K562 (cell line): ENCODE data around the gene MARVELD1. TPM values are rescaled to one million over a fixed set of nuclear protein-coding genes. Genes with fewer than 3 reads are reported as not detected.

Source experiments
- ATAC-seq: fragments of 200-7000 bp; cut with Tn5 transposase; 3 replicates; pipeline ENCODE4 v1.9.1; 2020; ENCODE audit warnings: moderate library complexity
- BruUV-seq: library from RNA; stranded (reverse); fragments of 400-500 nt; replicated peaks from 2 replicates; lab custom pipeline; 2021; lab: Mats Ljungman, UMichigan
- CTCF ChIA-PET: fragments of 300-600 bp; formaldehyde crosslinking; extraction: SDS; loops from one replicate; lab custom pipeline; 2021; ENCODE audit warnings: low intra/inter-chr PET ratio; lab: Yijun Ruan, JAX
- POLR2A ChIA-PET: fragments of 300-600, 350-650 bp; sonication (Branson Sonifier 250); formaldehyde crosslinking; extraction: SDS; loops from one replicate; lab custom pipeline; 2021; ENCODE audit warnings: antibody characterized with exemption, inconsistent platforms; lab: Yijun Ruan, JAX
- DNase-seq, 4 experiments: peaks; one replicate each; pipeline versions ENCODE4 v3.0.0 to v3.0.0-alpha.2; 2011 to 2018; ENCODE audit warnings: low spot score in 3 of 4, mixed read lengths in 3 of 4; ENCODE audit errors: extremely low read depth in 1 of 4
- FAIRE-seq: peaks from 2 replicates; lab custom pipeline; 2011; peaks lifted over from hg19 to GRCh38; lab: Jason Lieb, UNC
- H2AFZ ChIP-seq: 2 replicates; pipeline ENCODE4 v1.6.0; 2011; ENCODE audit warnings: low read depth, low read length, control low read depth, inconsistent platforms
- H3K27ac ChIP-seq: fragments of 200-600 bp; 3 replicates; pipeline ENCODE4 v1.8.0; 2011; ENCODE audit warnings: low read depth, mild to moderate bottlenecking, control low read depth, inconsistent platforms, low read length, moderate library complexity, mixed read lengths; ENCODE audit errors: extremely low read depth
- H3K27me3 ChIP-seq, 2 experiments: fragments of 300-600 bp in 1 of 2; 2 replicates in 1 of 2; 3 replicates in 1 of 2; pipeline versions ENCODE4 v1.6.0 to v1.8.0; 2011; ENCODE audit warnings: inconsistent platforms in 2 of 2, low read length in 2 of 2, mild to moderate bottlenecking in 1 of 2, mixed read lengths in 1 of 2, moderate library complexity in 1 of 2; ENCODE audit not compliant: control insufficient read depth in 2 of 2, insufficient read depth in 2 of 2
- H3K36me3 ChIP-seq: fragments of 300-600 bp; 3 replicates; pipeline ENCODE4 v1.8.0; 2011; ENCODE audit warnings: mild to moderate bottlenecking, low read length, inconsistent platforms; ENCODE audit not compliant: control insufficient read depth, insufficient read depth
- H3K4me1 ChIP-seq, 2 experiments: fragments of 200-600 bp in 1 of 2; replicated peaks in 1 of 2; 2 replicates in 1 of 2; 3 replicates in 1 of 2; pipeline versions ENCODE4 v1.5.1 to v1.8.0; 2011; ENCODE audit warnings: inconsistent platforms in 2 of 2, low read length in 2 of 2, mild to moderate bottlenecking in 1 of 2, mixed read lengths in 1 of 2, moderate library complexity in 1 of 2; ENCODE audit not compliant: control insufficient read depth in 2 of 2, insufficient read depth in 2 of 2
- H3K4me2 ChIP-seq: 2 replicates; pipeline ENCODE4 v1.6.1; 2011; ENCODE audit warnings: low read length, control low read depth, inconsistent platforms, mixed read lengths; ENCODE audit not compliant: insufficient read depth
- H3K4me3 ChIP-seq: fragments of 200-600 bp; sonication (generic), shearing (Covaris generic); 2 replicates; pipeline ENCODE4 v1.5.1; 2016; ENCODE audit warnings: control low read depth, inconsistent platforms
- H3K79me2 ChIP-seq: fragments of 200-600 bp; 3 replicates; pipeline ENCODE4 v1.8.0; 2011; ENCODE audit warnings: low read length, inconsistent platforms; ENCODE audit not compliant: control insufficient read depth, insufficient read depth
- H3K9ac ChIP-seq, 2 experiments: 2 replicates each; pipeline versions ENCODE4 v1.6.0 to v1.6.1; 2011; ENCODE audit warnings: low read depth in 2 of 2, low read length in 2 of 2, control low read depth in 1 of 2, inconsistent platforms in 1 of 2, mild to moderate bottlenecking in 1 of 2, mixed read lengths in 1 of 2; ENCODE audit not compliant: insufficient read depth in 1 of 2
- H3K9me1 ChIP-seq: one replicate; pipeline ENCODE4 v1.6.0; 2011; ENCODE audit warnings: inconsistent platforms, mild to moderate bottlenecking, low read length, moderate library complexity; ENCODE audit not compliant: control insufficient read depth, insufficient read depth
- H3K9me3 ChIP-seq: replicated peaks from 2 replicates; pipeline ENCODE4 v1.5.1; 2011; ENCODE audit warnings: low read depth, low read length, inconsistent platforms; ENCODE audit not compliant: control insufficient read depth, insufficient read depth
- H4K20me1 ChIP-seq: replicated peaks from 2 replicates; pipeline ENCODE4 v1.6.1; 2011; ENCODE audit warnings: low read length, inconsistent platforms, mixed read lengths; ENCODE audit not compliant: control insufficient read depth, insufficient read depth
- HDAC3 ChIP-seq: fragments of 450-650 bp; IDR thresholded peaks from 2 replicates; pipeline ENCODE4 v1.6.1; 2018; ENCODE audit warnings: borderline replicate concordance, mild to moderate bottlenecking, moderate library complexity; ENCODE audit not compliant: partially characterized antibody
- HEY1 ChIP-seq: fragments of 250-450 bp; sonication (Bioruptor Pico); IDR thresholded peaks from 2 replicates; pipeline ENCODE4 v1.5.0; 2020; ENCODE audit warnings: mild to moderate bottlenecking, moderate library complexity, borderline replicate concordance
- HLTF ChIP-seq: fragments of 450-650 bp; IDR thresholded peaks from 2 replicates; pipeline ENCODE4 v1.6.1; 2016
- KLF16 ChIP-seq: IDR thresholded peaks from 2 replicates; pipeline ENCODE4 v1.6.1; 2016; ENCODE audit warnings: antibody characterized with exemption
- NCOR1 ChIP-seq: fragments of 450-650 bp; IDR thresholded peaks from 2 replicates; pipeline ENCODE4 v1.6.1; 2016; ENCODE audit warnings: mild to moderate bottlenecking, moderate library complexity
- TCF7 ChIP-seq: sonication (generic); IDR thresholded peaks from 2 replicates; pipeline ENCODE4 v1.6.1; 2016; ENCODE audit warnings: antibody characterized with exemption, borderline replicate concordance
- TCF7L2 ChIP-seq: fragments of 150-350 bp; IDR thresholded peaks from 2 replicates; pipeline ENCODE4 v1.6.1; 2016; ENCODE audit warnings: low read depth, mild to moderate bottlenecking, low read length, moderate library complexity
- TRIM24 ChIP-seq, 2 experiments: fragments of 450-650 bp; IDR thresholded peaks; 2 replicates each; pipeline ENCODE4 v1.6.1; 2016
- WGBS: fragments of 100-300 bp; shearing (Covaris generic); methylation state at CpG from one replicate; pipeline ENCODE4 v1.1.6; 2016; ENCODE audit warnings: low coverage, mixed read lengths; ENCODE audit not compliant: insufficient coverage; ENCODE audit errors: missing lambda C conversion rate; 5-methylcytosine and 5-hydroxymethylcytosine counted together
- in situ Hi-C: fragments of 300-500 bp; cut with MboI; formaldehyde crosslinking; loops from 4 replicates; pipeline ENCODE4 v1.15.0; 2018; ENCODE audit warnings: inconsistent platforms, mixed read lengths
- intact Hi-C: fragments of 100-400 bp; cut with micrococcal nuclease; formaldehyde crosslinking; loops from 2 replicates; pipeline ENCODE4 v1.14.2; 2022
- polyA plus RNA-seq, 8 experiments: library from polyadenylated mRNA; depleted of rRNA in 4 of 8; stranded (reverse) in 5 of 8; unstranded in 3 of 8; fragments of >200 nt; fragmentation: Nextera tagmentation in 2 of 8; fragmentation: Illumina TruSeq in 1 of 8; extraction: Ambion mirVana in 2 of 8; extraction: Trizol in 1 of 8; gene quantifications; 2 replicates each; pipeline versions ENCODE4 v1.2.1 to v1.2.3, GENCODE V29; 2011 to 2014; ENCODE audit warnings: inconsistent platforms in 1 of 8, missing spikeins in 1 of 8
- total RNA-seq, 7 experiments: library from RNA; depleted of rRNA in 6 of 7; stranded (reverse); fragments of >200 nt in 6 of 7; fragmentation: Illumina TruSeq in 2 of 7; extraction: Trizol in 2 of 7; gene quantifications; 2 replicates each; pipeline versions ENCODE4 v1.2.1 to v1.2.3, GENCODE V29; 2011 to 2021; ENCODE audit warnings: low replicate concordance in 1 of 7
- TF ChIP-seq, protein P1 (sequence below): fragments of 450-650 bp; conservative IDR thresholded peaks from 2 replicates; pipeline ENCODE4 v1.6.1; 2016; ENCODE audit warnings: missing genetic modification characterization, low read depth, mild to moderate bottlenecking, control low read depth, missing compliant biosample characterization
- TF ChIP-seq, protein P2 (sequence below): sonication (generic); formaldehyde crosslinking; IDR thresholded peaks from 2 replicates; pipeline ENCODE4 v1.8.0; 2022; ENCODE audit warnings: mild to moderate bottlenecking, missing genetic modification reagents
- TF ChIP-seq, protein P3 (sequence below): sonication (generic); IDR thresholded peaks from 2 replicates; pipeline ENCODE4 v1.6.1; 2016

MARVELD1 gene
- total and polyA plus RNA-seq, 9 of the 15 experiments (the other 6 are each of a cell fraction or from before 2014, with no cell fraction given), result 2.7 to 12.5 (median 5.3) TPM

DNA sequence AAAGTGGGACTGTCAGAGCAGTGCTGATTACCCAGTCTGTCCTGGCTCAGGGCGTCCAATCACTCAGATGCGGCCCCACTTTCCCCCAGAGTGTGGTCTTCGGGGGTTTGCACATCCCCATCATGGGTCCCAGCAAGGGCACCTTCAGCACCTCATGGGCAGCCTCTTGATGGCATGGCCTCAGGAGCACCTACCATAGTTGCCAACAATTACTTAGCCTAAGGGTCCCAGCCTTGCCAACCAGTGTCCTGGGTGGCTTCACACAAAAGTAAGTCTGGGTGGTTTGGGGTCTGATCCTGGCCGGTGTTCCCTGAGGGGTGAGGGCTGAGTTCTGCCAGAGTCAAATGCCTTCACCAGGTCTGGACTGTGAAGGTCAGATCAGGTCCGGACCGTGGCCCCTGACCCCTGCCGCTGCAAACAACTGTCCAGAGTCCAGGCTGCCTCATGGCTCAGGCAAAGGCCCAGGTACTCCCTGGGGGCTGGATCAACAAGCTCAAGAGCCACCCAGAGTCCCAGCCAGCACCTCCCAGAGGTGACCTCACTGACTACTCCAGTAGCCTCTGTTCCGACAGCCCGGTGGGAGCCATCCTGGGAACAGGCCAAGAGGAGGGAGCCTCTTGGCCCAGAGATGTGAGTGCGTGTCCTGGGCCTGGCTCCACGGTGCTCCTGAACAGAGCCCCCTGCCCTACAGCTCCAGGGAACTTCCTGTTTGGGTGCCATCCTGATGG is 6.2 kb upstream of the MARVELD1 start:
- WGBS, result 62% methylated on average over 9 of the region's 11 CpGs
- ChIA-PET POLR2A (interaction anchor here (0.6 to 2.5 kb wide), 2 partner anchors 21 to 73 kb away, joined by 3 to 9 read pairs; partner anchors contain the start of gene AVPI1), CTCF (no interaction called here)
- FAIRE-seq (no peak), ATAC-seq (no peak; the same call in 2 of the 3 replicates), DNase-seq (no peak)
- intact Hi-C loops, result no loop called here
- no peak overlapping the region for H2AFZ ChIP-seq
- H3K9me3 ChIP-seq, result no peaks in the 10 kb centered on the region
- no peaks in the 10 kb centered on the region; a peak in 1 of 5 replicates for H3K4me1 ChIP-seq
- H3K9ac ChIP-seq, result peak overlapping the region in 1 of 2 experiments; percentile 9; a peak in 1 of 4 replicates
- no peaks in the 10 kb centered on the region for H3K79me2 ChIP-seq
- no peaks in the 10 kb centered on the region for H3K36me3 ChIP-seq
- TF ChIP-seq, protein P1, sequence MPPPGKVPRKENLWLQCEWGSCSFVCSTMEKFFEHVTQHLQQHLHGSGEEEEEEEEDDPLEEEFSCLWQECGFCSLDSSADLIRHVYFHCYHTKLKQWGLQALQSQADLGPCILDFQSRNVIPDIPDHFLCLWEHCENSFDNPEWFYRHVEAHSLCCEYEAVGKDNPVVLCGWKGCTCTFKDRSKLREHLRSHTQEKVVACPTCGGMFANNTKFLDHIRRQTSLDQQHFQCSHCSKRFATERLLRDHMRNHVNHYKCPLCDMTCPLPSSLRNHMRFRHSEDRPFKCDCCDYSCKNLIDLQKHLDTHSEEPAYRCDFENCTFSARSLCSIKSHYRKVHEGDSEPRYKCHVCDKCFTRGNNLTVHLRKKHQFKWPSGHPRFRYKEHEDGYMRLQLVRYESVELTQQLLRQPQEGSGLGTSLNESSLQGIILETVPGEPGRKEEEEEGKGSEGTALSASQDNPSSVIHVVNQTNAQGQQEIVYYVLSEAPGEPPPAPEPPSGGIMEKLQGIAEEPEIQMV (tag), result no peak
- no peak overlapping the region for H3K27ac ChIP-seq
- H3K4me2 ChIP-seq, result no peak overlapping the region
- H3K4me3 ChIP-seq, result no peak overlapping the region
- H3K27me3 ChIP-seq, result no peaks in the 10 kb centered on the region
- H4K20me1 ChIP-seq, result no peaks in the 10 kb centered on the region; the same call in 1 of the 2 replicates
- H3K9me1 ChIP-seq, result no peaks in the 10 kb centered on the region
- in situ Hi-C loops, result no loop called here
- BruUV-seq, result no TSS peak

DNA sequence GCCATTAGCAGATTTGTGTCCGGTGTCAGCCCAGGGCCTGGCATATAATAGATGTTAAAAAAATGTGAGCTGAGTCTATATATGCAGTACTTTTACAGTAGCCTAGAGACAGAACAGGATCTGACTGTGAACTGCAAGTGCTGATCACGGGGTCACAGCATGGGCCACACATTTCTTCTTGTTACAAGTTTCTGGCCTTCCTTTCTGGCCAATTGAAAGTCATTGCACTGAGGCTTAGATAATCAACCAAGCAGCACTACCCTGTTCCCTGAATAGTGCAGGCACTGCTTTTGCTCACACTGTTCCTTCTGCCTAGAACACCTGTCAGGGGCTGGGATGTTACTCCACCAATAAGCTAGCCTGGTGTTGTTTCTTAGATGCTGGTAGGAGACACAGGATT is 5.4 kb upstream of the MARVELD1 start:
- ATAC-seq, result no peak
- Histone ChIP-seq H3K9me3 (no peaks in the 10 kb centered on the region), H3K27me3 (no peaks in the 10 kb centered on the region), H3K4me1 (peaks cover 0 to 5% of the 10 kb centered on the region in 2 experiments; a peak in 3 of 5 replicates), H3K9me1 (no peaks in the 10 kb centered on the region), H3K36me3 (no peaks in the 10 kb centered on the region), H3K27ac (no peak overlapping the region), H4K20me1 (no peaks in the 10 kb centered on the region; the same call in 1 of the 2 replicates), H3K4me3 (no peak overlapping the region), H3K4me2 (no peak overlapping the region), H3K79me2 (no peaks in the 10 kb centered on the region), H2AFZ (no peak overlapping the region), H3K9ac (no peak overlapping the region)
- no peak for FAIRE-seq
- in situ Hi-C loops (no loop called here), intact Hi-C loops (no loop called here)
- CTCF ChIA-PET, result interaction anchor here (2.8 kb wide), 1 partner anchor 23 kb away, joined by 33 read pairs; no protein-coding TSS in a partner anchor
- POLR2A ChIA-PET, result interaction anchor here (2.5 kb wide), 1 partner anchor 21 kb away, joined by 9 read pairs; the partner anchor contains the start of gene AVPI1
- no TSS peak for BruUV-seq
- 21% methylated on average over 2 of the region's 2 CpGs for WGBS
- no peak for DNase-seq
- TF ChIP-seq, protein P2, sequence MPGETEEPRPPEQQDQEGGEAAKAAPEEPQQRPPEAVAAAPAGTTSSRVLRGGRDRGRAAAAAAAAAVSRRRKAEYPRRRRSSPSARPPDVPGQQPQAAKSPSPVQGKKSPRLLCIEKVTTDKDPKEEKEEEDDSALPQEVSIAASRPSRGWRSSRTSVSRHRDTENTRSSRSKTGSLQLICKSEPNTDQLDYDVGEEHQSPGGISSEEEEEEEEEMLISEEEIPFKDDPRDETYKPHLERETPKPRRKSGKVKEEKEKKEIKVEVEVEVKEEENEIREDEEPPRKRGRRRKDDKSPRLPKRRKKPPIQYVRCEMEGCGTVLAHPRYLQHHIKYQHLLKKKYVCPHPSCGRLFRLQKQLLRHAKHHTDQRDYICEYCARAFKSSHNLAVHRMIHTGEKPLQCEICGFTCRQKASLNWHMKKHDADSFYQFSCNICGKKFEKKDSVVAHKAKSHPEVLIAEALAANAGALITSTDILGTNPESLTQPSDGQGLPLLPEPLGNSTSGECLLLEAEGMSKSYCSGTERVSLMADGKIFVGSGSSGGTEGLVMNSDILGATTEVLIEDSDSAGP (CRISPR knock-in tag), result no peak
- TF ChIP-seq TCF7 (no peak), HDAC3 (no peak), TCF7L2 (no peak), NCOR1 (no peak), TRIM24 (IDR thresholded peaks at IDR 0.05) (no peak), HEY1 (CRISPR knock-in tag) (no peak), HLTF (no peak), KLF16 (no peak)
- TF ChIP-seq, protein P3, sequence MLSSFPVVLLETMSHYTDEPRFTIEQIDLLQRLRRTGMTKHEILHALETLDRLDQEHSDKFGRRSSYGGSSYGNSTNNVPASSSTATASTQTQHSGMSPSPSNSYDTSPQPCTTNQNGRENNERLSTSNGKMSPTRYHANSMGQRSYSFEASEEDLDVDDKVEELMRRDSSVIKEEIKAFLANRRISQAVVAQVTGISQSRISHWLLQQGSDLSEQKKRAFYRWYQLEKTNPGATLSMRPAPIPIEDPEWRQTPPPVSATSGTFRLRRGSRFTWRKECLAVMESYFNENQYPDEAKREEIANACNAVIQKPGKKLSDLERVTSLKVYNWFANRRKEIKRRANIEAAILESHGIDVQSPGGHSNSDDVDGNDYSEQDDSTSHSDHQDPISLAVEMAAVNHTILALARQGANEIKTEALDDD, result no peak
